Smooth muscle cell (in vitro differentiated cells): ENCODE data around the gene PRDM2. TPM values are rescaled to one million over a fixed set of nuclear protein-coding genes. Genes with fewer than 3 reads are reported as not detected.

Experiments
- DNase-seq: peaks from one replicate; lab custom pipeline; 2025; ENCODE audit not compliant: unreplicated experiment; lab: John Stamatoyannopoulos, UW
- H2AFZ ChIP-seq: fragments of 200-600 bp; sonication (generic); 2 replicates; pipeline ENCODE4 v1.6.0; 2016; ENCODE audit warnings: antibody characterized with exemption, low read depth, mild to moderate bottlenecking
- H3F3A ChIP-seq: fragments of 200-600 bp; sonication (generic); 2 replicates; pipeline ENCODE4 v1.6.0; 2017; ENCODE audit warnings: antibody characterized with exemption, low read depth
- H3K27ac ChIP-seq: fragments of 200-600 bp; sonication (generic); 2 replicates; pipeline ENCODE4 v1.5.1; 2016; ENCODE audit warnings: low read depth, mild to moderate bottlenecking
- H3K27me3 ChIP-seq: fragments of 200-600 bp; sonication (generic); 2 replicates; pipeline ENCODE4 v1.6.1; 2016; ENCODE audit warnings: low read depth, mild to moderate bottlenecking
- H3K36me3 ChIP-seq: fragments of 200-600 bp; sonication (generic); 2 replicates; pipeline ENCODE4 v1.5.1; 2016; ENCODE audit warnings: low read depth
- H3K4me1 ChIP-seq: fragments of 200-600 bp; sonication (generic); 2 replicates; pipeline ENCODE4 v1.5.1; 2016; ENCODE audit warnings: low read depth
- H3K4me2 ChIP-seq: fragments of 200-600 bp; sonication (generic); 2 replicates; pipeline ENCODE4 v1.6.0; 2016; ENCODE audit warnings: mild to moderate bottlenecking
- H3K4me3 ChIP-seq: fragments of 200-600 bp; sonication (generic); 2 replicates; pipeline ENCODE4 v1.5.1; 2016; ENCODE audit warnings: mild to moderate bottlenecking
- H3K79me2 ChIP-seq: fragments of 200-600 bp; sonication (generic); 2 replicates; pipeline ENCODE4 v1.6.0; 2016; ENCODE audit warnings: low read depth, mild to moderate bottlenecking
- H3K9ac ChIP-seq: fragments of 200-600 bp; sonication (generic); 2 replicates; pipeline ENCODE4 v1.6.0; 2016; ENCODE audit warnings: low read depth
- H3K9me3 ChIP-seq: fragments of 200-600 bp; sonication (generic); replicated peaks from 2 replicates; pipeline ENCODE4 v1.5.1; 2016; ENCODE audit warnings: low read depth
- H4K20me1 ChIP-seq: fragments of 200-600 bp; sonication (generic); 2 replicates; pipeline ENCODE4 v1.6.0; 2016; ENCODE audit warnings: low read depth
- CTCF ChIP-seq: fragments of 200-600 bp; sonication (generic); IDR thresholded peaks from 2 replicates; pipeline ENCODE4 v1.5.1; 2017; ENCODE audit warnings: borderline replicate concordance, mild to moderate bottlenecking, antibody characterized with exemption; ENCODE audit not compliant: insufficient read depth, poor library complexity, severe bottlenecking
- WGBS: methylation state at CpG from one replicate; pipeline ENCODE4 v1.1.7; 2016; ENCODE audit warnings: low lambda C conversion rate; 5-methylcytosine and 5-hydroxymethylcytosine counted together
- polyA plus RNA-seq: library from polyadenylated mRNA; unstranded; fragments of >200 nt; fragmentation: Nextera tagmentation; extraction: Ambion mirVana; gene quantifications from 2 replicates; pipeline ENCODE4 v1.2.1, GENCODE V29; 2016
- small RNA-seq: library from RNA; depleted of rRNA; stranded (forward); fragments of <200 nt; gene quantifications from one replicate; pipeline ENCODE3, GENCODE V24; 2014
- total RNA-seq: library from RNA; depleted of rRNA; stranded (reverse); fragments of >200 nt; gene quantifications from 2 replicates; pipeline ENCODE4 v1.2.3, GENCODE V29; 2014

The PRDM2 gene
- total and polyA plus RNA-seq, 2 experiments from 2014 or later: 19.8 to 20.0 TPM

- Histone ChIP-seq H3K36me3 (no peaks in the 10 kb centered on the region), H3K79me2 (no peaks in the 10 kb centered on the region), H3K9me3 (no peaks in the 10 kb centered on the region), H3K4me2 (no peak overlapping the region), H3K4me3 (no peak overlapping the region), H3K27ac (no peak overlapping the region), H2AFZ (no peak overlapping the region), H3K27me3 (no peaks in the 10 kb centered on the region), H3F3A (no peaks in the 10 kb centered on the region), H4K20me1 (no peaks in the 10 kb centered on the region), H3K9ac (no peak overlapping the region), H3K4me1 (peaks cover 6% of the 10 kb centered on the region)
- 79% methylated on average over 2 of the region's 2 CpGs for WGBS
- no peak for TF ChIP-seq CTCF
- no peak for DNase-seq
Measured at GRCh38 chr1:13871413-13871812, 171.4 kb downstream of the PRDM2 start.

- H2AFZ ChIP-seq: no peak overlapping the region
Measured at GRCh38 chr1:13871886-13872285, 171.9 kb downstream of the PRDM2 start.

GRCh38 chr1:13873032-13873431 lies 173.0 kb downstream of the PRDM2 start:
- Histone ChIP-seq H3K79me2 (no peaks in the 10 kb centered on the region), H3K9ac (no peak overlapping the region), H3K4me2 (no peak overlapping the region), H3F3A (no peaks in the 10 kb centered on the region), H3K9me3 (no peaks in the 10 kb centered on the region), H3K4me3 (no peak overlapping the region), H3K4me1 (peaks cover 6% of the 10 kb centered on the region), H4K20me1 (no peaks in the 10 kb centered on the region), H3K27me3 (no peaks in the 10 kb centered on the region), H3K27ac (no peak overlapping the region), H2AFZ (no peak overlapping the region), H3K36me3 (no peaks in the 10 kb centered on the region)
- TF ChIP-seq CTCF: no peak
- 84% methylated on average over 6 of the region's 6 CpGs for WGBS
- DNase-seq: no peak

More at GRCh38 chr1:13871886-13872285, 171.9 kb downstream of the PRDM2 start:
- H3K4me1 ChIP-seq: peaks cover 6% of the 10 kb centered on the region
- H3K27ac ChIP-seq: no peak overlapping the region
- H3K9me3 ChIP-seq: no peaks in the 10 kb centered on the region
- WGBS: 81% methylated on average over 3 of the region's 3 CpGs
- no peaks in the 10 kb centered on the region for H3K27me3 ChIP-seq
- H3K4me3 ChIP-seq: no peak overlapping the region
- TF ChIP-seq CTCF: no peak
- no peak for DNase-seq
- no peak overlapping the region for H3K4me2 ChIP-seq
- H3F3A ChIP-seq: no peaks in the 10 kb centered on the region
- no peaks in the 10 kb centered on the region for H4K20me1 ChIP-seq
- H3K79me2 ChIP-seq: no peaks in the 10 kb centered on the region
- H3K36me3 ChIP-seq: no peaks in the 10 kb centered on the region
- H3K9ac ChIP-seq: no peak overlapping the region

Small RNAs within 50 kb of the gene (small RNA-seq; reads per million reads assigned to genes)
- gene RF00564: not detected

Other genes starting within 250 kb of the PRDM2 start
- 0.13 TPM in 1 of 2 replicates, not detected in the other for gene LRRC38, start 186.2 kb upstream of the PRDM2 start, total RNA-seq
- 0.39 and 0.86 TPM in 2 replicates for gene LRRC38, start 186.2 kb upstream of the PRDM2 start, polyA plus RNA-seq
- 459 and 476 TPM in 2 replicates for gene PDPN, start 116.4 kb upstream of the PRDM2 start, total RNA-seq
- 336 and 414 TPM in 2 replicates for gene PDPN, start 116.4 kb upstream of the PRDM2 start, polyA plus RNA-seq